GM23338 (cell line): ENCODE results near the gene ERI2. TPM values are rescaled to one million over a fixed set of nuclear protein-coding genes. Genes with fewer than 3 reads are reported as not detected.

Experiments used
- ATAC-seq: fragments of 200-7000 bp; cut with Tn5 transposase; 3 replicates; pipeline ENCODE4 v1.9.1; 2020
- DNase-seq: peaks from one replicate; pipeline ENCODE4 v3.0.0-alpha.2; 2015; ENCODE audit warnings: low spot score
- H2AFZ ChIP-seq: fragments of 200-600 bp; sonication (generic); 2 replicates; pipeline ENCODE4 v1.8.0; 2016; ENCODE audit warnings: antibody characterized with exemption, mild to moderate bottlenecking, moderate library complexity
- H3F3A ChIP-seq: fragments of 200-600 bp; sonication (generic); replicated peaks from 2 replicates; pipeline ENCODE4 v1.8.0; 2017; ENCODE audit warnings: antibody characterized with exemption, mixed run types, low read depth
- H3K27ac ChIP-seq: fragments of 200-600 bp; sonication (generic); 2 replicates; pipeline ENCODE4 v1.6.1; 2016; ENCODE audit warnings: low read depth
- H3K27me3 ChIP-seq: fragments of 200-600 bp; sonication (generic); 2 replicates; pipeline ENCODE4 v1.8.0; 2016; ENCODE audit warnings: mild to moderate bottlenecking, mixed run types, moderate library complexity; ENCODE audit not compliant: insufficient read depth
- H3K36me3 ChIP-seq: fragments of 200-600 bp; sonication (generic); 2 replicates; pipeline ENCODE4 v1.8.0; 2016; ENCODE audit warnings: mild to moderate bottlenecking; ENCODE audit not compliant: insufficient read depth
- H3K4me1 ChIP-seq: fragments of 200-600 bp; sonication (generic); 2 replicates; pipeline ENCODE4 v1.8.0; 2016; ENCODE audit warnings: mild to moderate bottlenecking, moderate library complexity; ENCODE audit not compliant: insufficient read depth
- H3K4me2 ChIP-seq: fragments of 200-600 bp; sonication (generic); 2 replicates; pipeline ENCODE4 v1.7.1; 2017; ENCODE audit warnings: mixed run types
- H3K4me3 ChIP-seq: fragments of 200-600 bp; sonication (generic); 2 replicates; pipeline ENCODE4 v1.6.1; 2016; ENCODE audit warnings: mixed run types
- H3K79me2 ChIP-seq: fragments of 200-600 bp; sonication (generic); replicated peaks from 2 replicates; pipeline ENCODE4 v1.8.0; 2017; ENCODE audit warnings: mild to moderate bottlenecking; ENCODE audit not compliant: insufficient read depth
- H3K9me2 ChIP-seq: fragments of 200-600 bp; sonication (generic); 2 replicates; pipeline ENCODE4 v1.8.0; 2017; ENCODE audit not compliant: insufficient read depth
- H4K20me1 ChIP-seq: fragments of 200-600 bp; sonication (generic); replicated peaks from 2 replicates; pipeline ENCODE4 v1.8.0; 2017; ENCODE audit warnings: mild to moderate bottlenecking; ENCODE audit not compliant: insufficient read depth
- H3K27ac Mint-ChIP-seq: 2 replicates; pipeline ENCODE4 v1.8.0; 2020; ENCODE audit warnings: inconsistent platforms, mild to moderate bottlenecking, moderate library complexity, mixed read lengths
- H3K27me3 Mint-ChIP-seq: 3 replicates; pipeline ENCODE4 v1.8.0; 2022; ENCODE audit warnings: low read depth, mild to moderate bottlenecking, moderate library complexity, mixed read lengths, inconsistent platforms; ENCODE audit not compliant: insufficient read depth, poor library complexity
- H3K36me3 Mint-ChIP-seq: 3 replicates; pipeline ENCODE4 v1.8.0; 2021; ENCODE audit warnings: low read depth, mild to moderate bottlenecking, inconsistent platforms, moderate library complexity, mixed read lengths
- H3K4me1 Mint-ChIP-seq: 3 replicates; pipeline ENCODE4 v1.8.0; 2020; ENCODE audit warnings: mild to moderate bottlenecking, inconsistent platforms, mixed read lengths
- H3K4me3 Mint-ChIP-seq: 3 replicates; pipeline ENCODE4 v1.8.0; 2021; ENCODE audit warnings: moderate library complexity, mild to moderate bottlenecking, inconsistent platforms, mixed read lengths
- H3K9me3 Mint-ChIP-seq: 3 replicates; pipeline ENCODE4 v1.8.0; 2020; ENCODE audit warnings: moderate library complexity, mild to moderate bottlenecking, inconsistent platforms, mixed read lengths
- CREB1 ChIP-seq: fragments of 250-450 bp; sonication (Bioruptor Pico); IDR thresholded peaks from 2 replicates; pipeline ENCODE4 v1.5.0; 2020; ENCODE audit warnings: low read depth, mild to moderate bottlenecking, moderate library complexity
- EZH2 ChIP-seq: fragments of 200-600 bp; sonication (generic); IDR thresholded peaks from one replicate; pipeline ENCODE4 v1.8.0; 2017; ENCODE audit warnings: antibody characterized with exemption, mild to moderate bottlenecking, low read depth; ENCODE audit not compliant: unreplicated experiment
- EZH2phosphoT487 ChIP-seq: fragments of 200-600 bp; sonication (generic); IDR thresholded peaks from one replicate; pipeline ENCODE4 v1.8.1; 2018; ENCODE audit warnings: antibody characterized with exemption; ENCODE audit not compliant: unreplicated experiment
- JUNB ChIP-seq: IDR thresholded peaks from one replicate; pipeline ENCODE4 v1.6.1; 2016; ENCODE audit warnings: antibody characterized with exemption; ENCODE audit not compliant: unreplicated experiment
- NANOG ChIP-seq: IDR thresholded peaks from 2 replicates; pipeline ENCODE4 v1.6.1; 2016; ENCODE audit warnings: antibody characterized with exemption, borderline replicate concordance
- POLR2AphosphoS5 ChIP-seq: IDR thresholded peaks from 2 replicates; pipeline ENCODE4 v1.6.1; 2016; ENCODE audit warnings: antibody characterized with exemption, low read depth
- STAT1 ChIP-seq: IDR thresholded peaks from one replicate; pipeline ENCODE4 v1.6.1; 2016; ENCODE audit warnings: antibody characterized with exemption; ENCODE audit not compliant: unreplicated experiment
- ZNF114 ChIP-seq: fragments of 250-450 bp; sonication (Bioruptor Pico); IDR thresholded peaks from 2 replicates; pipeline ENCODE4 v1.5.0; 2020; ENCODE audit warnings: mild to moderate bottlenecking, moderate library complexity
- ZNF331 ChIP-seq: fragments of 250-450 bp; sonication (Bioruptor Pico); IDR thresholded peaks from 2 replicates; pipeline ENCODE4 v1.5.0; 2020; ENCODE audit warnings: low read depth, mild to moderate bottlenecking, moderate library complexity
- polyA plus RNA-seq: library from polyadenylated mRNA; unstranded; fragments of >200 nt; fragmentation: Nextera tagmentation; extraction: Ambion mirVana; gene quantifications from 2 replicates; pipeline ENCODE4 v1.2.1, GENCODE V29; 2016
- total RNA-seq: library from RNA; depleted of rRNA; stranded (reverse); fragments of >200 nt; shearing (Covaris generic); gene quantifications from 2 replicates; pipeline ENCODE4 v1.2.3, GENCODE V29; 2014
- TF ChIP-seq, protein P1 (sequence below): fragments of 250-450 bp; sonication (Bioruptor Pico); IDR thresholded peaks from 2 replicates; pipeline ENCODE4 v1.5.0; 2020; ENCODE audit warnings: mild to moderate bottlenecking, moderate library complexity
- TF ChIP-seq, protein P2 (sequence below): IDR thresholded peaks from 2 replicates; pipeline ENCODE4 v1.6.1; 2016; ENCODE audit warnings: antibody characterized with exemption
- TF ChIP-seq, protein P3 (sequence below), 2 experiments: fragments of 200-600 bp in 1 of 2; sonication (generic) in 1 of 2; conservative IDR thresholded peaks; 2 replicates each; pipeline versions ENCODE4 v1.5.1 to v1.6.1; 2016 to 2017; ENCODE audit warnings: antibody characterized with exemption in 2 of 2, low read depth in 2 of 2, mild to moderate bottlenecking in 2 of 2, moderate library complexity in 1 of 2
- TF ChIP-seq, protein P4 (sequence below): IDR thresholded peaks from one replicate; pipeline ENCODE4 v1.6.1; 2018; ENCODE audit warnings: antibody characterized with exemption; ENCODE audit not compliant: unreplicated experiment

The ERI2 gene
- total and polyA plus RNA-seq, 2 experiments from 2014 or later, result 7.2 to 19.5 TPM

DNA sequence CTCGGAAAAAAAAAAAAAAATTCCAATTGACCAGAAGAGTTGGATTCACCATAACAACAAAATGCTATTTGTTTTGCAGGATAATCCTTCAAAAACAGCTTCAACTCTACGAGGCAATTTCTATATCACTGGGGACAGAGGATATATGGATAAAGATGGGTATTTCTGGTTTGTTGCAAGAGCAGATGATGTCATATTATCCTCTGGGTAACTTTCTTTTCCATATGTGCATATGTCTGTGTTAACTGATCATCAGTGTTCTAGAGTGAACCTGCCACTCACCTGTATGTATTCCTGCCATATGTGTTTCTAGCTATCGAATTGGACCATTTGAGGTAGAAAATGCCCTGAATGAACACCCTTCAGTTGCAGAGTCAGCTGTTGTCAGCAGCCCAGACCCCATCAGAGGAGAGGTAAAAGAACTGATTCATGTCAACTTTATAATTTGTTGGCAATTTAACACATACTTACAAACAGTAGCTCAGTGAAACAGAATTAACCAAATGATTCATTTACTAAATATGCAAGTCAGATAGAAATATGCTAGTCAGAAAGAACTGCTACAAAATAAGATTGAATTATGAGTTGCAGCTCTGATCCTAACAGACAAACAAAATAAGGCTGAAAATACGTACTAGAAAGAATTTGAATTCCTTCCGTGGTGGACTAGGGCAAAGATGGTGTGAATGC, 14.2 kb downstream of the ERI2 start:
- TF ChIP-seq, protein P1, sequence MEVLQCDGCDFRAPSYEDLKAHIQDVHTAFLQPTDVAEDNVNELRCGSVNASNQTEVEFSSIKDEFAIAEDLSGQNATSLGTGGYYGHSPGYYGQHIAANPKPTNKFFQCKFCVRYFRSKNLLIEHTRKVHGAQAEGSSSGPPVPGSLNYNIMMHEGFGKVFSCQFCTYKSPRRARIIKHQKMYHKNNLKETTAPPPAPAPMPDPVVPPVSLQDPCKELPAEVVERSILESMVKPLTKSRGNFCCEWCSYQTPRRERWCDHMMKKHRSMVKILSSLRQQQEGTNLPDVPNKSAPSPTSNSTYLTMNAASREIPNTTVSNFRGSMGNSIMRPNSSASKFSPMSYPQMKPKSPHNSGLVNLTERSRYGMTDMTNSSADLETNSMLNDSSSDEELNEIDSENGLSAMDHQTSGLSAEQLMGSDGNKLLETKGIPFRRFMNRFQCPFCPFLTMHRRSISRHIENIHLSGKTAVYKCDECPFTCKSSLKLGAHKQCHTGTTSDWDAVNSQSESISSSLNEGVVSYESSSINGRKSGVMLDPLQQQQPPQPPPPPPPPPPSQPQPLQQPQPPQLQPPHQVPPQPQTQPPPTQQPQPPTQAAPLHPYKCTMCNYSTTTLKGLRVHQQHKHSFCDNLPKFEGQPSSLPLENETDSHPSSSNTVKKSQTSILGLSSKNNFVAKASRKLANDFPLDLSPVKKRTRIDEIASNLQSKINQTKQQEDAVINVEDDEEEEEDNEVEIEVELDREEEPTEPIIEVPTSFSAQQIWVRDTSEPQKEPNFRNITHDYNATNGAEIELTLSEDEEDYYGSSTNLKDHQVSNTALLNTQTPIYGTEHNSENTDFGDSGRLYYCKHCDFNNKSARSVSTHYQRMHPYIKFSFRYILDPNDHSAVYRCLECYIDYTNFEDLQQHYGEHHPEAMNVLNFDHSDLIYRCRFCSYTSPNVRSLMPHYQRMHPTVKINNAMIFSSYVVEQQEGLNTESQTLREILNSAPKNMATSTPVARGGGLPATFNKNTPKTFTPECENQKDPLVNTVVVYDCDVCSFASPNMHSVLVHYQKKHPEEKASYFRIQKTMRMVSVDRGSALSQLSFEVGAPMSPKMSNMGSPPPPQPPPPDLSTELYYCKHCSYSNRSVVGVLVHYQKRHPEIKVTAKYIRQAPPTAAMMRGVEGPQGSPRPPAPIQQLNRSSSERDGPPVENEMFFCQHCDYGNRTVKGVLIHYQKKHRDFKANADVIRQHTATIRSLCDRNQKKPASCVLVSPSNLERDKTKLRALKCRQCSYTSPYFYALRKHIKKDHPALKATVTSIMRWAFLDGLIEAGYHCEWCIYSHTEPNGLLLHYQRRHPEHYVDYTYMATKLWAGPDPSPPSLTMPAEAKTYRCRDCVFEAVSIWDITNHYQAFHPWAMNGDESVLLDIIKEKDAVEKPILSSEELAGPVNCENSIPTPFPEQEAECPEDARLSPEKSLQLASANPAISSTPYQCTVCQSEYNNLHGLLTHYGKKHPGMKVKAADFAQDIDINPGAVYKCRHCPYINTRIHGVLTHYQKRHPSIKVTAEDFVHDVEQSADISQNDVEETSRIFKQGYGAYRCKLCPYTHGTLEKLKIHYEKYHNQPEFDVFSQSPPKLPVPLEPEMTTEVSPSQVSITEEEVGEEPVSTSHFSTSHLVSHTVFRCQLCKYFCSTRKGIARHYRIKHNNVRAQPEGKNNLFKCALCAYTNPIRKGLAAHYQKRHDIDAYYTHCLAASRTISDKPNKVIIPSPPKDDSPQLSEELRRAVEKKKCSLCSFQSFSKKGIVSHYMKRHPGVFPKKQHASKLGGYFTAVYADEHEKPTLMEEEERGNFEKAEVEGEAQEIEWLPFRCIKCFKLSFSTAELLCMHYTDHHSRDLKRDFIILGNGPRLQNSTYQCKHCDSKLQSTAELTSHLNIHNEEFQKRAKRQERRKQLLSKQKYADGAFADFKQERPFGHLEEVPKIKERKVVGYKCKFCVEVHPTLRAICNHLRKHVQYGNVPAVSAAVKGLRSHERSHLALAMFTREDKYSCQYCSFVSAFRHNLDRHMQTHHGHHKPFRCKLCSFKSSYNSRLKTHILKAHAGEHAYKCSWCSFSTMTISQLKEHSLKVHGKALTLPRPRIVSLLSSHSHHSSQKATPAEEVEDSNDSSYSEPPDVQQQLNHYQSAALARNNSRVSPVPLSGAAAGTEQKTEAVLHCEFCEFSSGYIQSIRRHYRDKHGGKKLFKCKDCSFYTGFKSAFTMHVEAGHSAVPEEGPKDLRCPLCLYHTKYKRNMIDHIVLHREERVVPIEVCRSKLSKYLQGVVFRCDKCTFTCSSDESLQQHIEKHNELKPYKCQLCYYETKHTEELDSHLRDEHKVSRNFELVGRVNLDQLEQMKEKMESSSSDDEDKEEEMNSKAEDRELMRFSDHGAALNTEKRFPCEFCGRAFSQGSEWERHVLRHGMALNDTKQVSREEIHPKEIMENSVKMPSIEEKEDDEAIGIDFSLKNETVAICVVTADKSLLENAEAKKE (CRISPR knock-in tag), result no peak
- TF ChIP-seq CREB1 (no peak), NANOG (no peak), JUNB (no peak), ZNF331 (CRISPR knock-in tag) (no peak), POLR2AphosphoS5 (no peak), EZH2 (no peak), STAT1 (no peak), ZNF114 (CRISPR knock-in tag) (no peak), EZH2phosphoT487 (no peak)
- TF ChIP-seq, protein P2, sequence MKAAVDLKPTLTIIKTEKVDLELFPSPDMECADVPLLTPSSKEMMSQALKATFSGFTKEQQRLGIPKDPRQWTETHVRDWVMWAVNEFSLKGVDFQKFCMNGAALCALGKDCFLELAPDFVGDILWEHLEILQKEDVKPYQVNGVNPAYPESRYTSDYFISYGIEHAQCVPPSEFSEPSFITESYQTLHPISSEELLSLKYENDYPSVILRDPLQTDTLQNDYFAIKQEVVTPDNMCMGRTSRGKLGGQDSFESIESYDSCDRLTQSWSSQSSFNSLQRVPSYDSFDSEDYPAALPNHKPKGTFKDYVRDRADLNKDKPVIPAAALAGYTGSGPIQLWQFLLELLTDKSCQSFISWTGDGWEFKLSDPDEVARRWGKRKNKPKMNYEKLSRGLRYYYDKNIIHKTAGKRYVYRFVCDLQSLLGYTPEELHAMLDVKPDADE, result no peak
- TF ChIP-seq, protein P3, sequence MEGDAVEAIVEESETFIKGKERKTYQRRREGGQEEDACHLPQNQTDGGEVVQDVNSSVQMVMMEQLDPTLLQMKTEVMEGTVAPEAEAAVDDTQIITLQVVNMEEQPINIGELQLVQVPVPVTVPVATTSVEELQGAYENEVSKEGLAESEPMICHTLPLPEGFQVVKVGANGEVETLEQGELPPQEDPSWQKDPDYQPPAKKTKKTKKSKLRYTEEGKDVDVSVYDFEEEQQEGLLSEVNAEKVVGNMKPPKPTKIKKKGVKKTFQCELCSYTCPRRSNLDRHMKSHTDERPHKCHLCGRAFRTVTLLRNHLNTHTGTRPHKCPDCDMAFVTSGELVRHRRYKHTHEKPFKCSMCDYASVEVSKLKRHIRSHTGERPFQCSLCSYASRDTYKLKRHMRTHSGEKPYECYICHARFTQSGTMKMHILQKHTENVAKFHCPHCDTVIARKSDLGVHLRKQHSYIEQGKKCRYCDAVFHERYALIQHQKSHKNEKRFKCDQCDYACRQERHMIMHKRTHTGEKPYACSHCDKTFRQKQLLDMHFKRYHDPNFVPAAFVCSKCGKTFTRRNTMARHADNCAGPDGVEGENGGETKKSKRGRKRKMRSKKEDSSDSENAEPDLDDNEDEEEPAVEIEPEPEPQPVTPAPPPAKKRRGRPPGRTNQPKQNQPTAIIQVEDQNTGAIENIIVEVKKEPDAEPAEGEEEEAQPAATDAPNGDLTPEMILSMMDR (conservative IDR thresholded peaks at IDR 0.05; ENCODE audit: low read depth in 2 of 2), result no peak
- TF ChIP-seq, protein P4, sequence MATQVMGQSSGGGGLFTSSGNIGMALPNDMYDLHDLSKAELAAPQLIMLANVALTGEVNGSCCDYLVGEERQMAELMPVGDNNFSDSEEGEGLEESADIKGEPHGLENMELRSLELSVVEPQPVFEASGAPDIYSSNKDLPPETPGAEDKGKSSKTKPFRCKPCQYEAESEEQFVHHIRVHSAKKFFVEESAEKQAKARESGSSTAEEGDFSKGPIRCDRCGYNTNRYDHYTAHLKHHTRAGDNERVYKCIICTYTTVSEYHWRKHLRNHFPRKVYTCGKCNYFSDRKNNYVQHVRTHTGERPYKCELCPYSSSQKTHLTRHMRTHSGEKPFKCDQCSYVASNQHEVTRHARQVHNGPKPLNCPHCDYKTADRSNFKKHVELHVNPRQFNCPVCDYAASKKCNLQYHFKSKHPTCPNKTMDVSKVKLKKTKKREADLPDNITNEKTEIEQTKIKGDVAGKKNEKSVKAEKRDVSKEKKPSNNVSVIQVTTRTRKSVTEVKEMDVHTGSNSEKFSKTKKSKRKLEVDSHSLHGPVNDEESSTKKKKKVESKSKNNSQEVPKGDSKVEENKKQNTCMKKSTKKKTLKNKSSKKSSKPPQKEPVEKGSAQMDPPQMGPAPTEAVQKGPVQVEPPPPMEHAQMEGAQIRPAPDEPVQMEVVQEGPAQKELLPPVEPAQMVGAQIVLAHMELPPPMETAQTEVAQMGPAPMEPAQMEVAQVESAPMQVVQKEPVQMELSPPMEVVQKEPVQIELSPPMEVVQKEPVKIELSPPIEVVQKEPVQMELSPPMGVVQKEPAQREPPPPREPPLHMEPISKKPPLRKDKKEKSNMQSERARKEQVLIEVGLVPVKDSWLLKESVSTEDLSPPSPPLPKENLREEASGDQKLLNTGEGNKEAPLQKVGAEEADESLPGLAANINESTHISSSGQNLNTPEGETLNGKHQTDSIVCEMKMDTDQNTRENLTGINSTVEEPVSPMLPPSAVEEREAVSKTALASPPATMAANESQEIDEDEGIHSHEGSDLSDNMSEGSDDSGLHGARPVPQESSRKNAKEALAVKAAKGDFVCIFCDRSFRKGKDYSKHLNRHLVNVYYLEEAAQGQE, result no peak
- H3K4me1 ChIP-seq, result no peaks in the 10 kb centered on the region; the same call in 1 of the 2 replicates
- no peaks in the 10 kb centered on the region for H3K9me2 ChIP-seq
- no peaks in the 10 kb centered on the region for H3K27me3 ChIP-seq
- H3K4me3 ChIP-seq, result no peak overlapping the region
- Mint-ChIP-seq H3K9me3 (no peaks in the 10 kb centered on the region), H3K4me3 (no peak overlapping the region), H3K36me3 (no peaks in the 10 kb centered on the region), H3K27ac (no peak overlapping the region), H3K27me3 (no peaks in the 10 kb centered on the region), H3K4me1 (peaks cover 11% of the 10 kb centered on the region)
- no peaks in the 10 kb centered on the region for H3K79me2 ChIP-seq
- DNase-seq, result no peak
- no peaks in the 10 kb centered on the region for H3K36me3 ChIP-seq
- H2AFZ ChIP-seq, result no peak overlapping the region
- H4K20me1 ChIP-seq, result no peaks in the 10 kb centered on the region
- no peaks in the 10 kb centered on the region for H3F3A ChIP-seq
- H3K4me2 ChIP-seq, result no peak overlapping the region
- no peak for ATAC-seq
- H3K27ac ChIP-seq, result no peak overlapping the region
